Measurements from ENCODE around the gene EFNA2.
"Not testable (repeated sequence)": the region's sequence is repeated elsewhere in the genome, so short reads cannot be mapped to it uniquely, and the experiment has no call there.

Gene EFNA2

GRCh38 chr19:1285737-1286360 lies at the start of gene EFNA2:
TSS of gene EFNA2 (plus strand) at chr19:1285873. CDS start at chr19:1286169, 296 bp downstream.
- DNase-seq (ENCODE audit: low read depth in 2 of 2), result no peak

DNA sequence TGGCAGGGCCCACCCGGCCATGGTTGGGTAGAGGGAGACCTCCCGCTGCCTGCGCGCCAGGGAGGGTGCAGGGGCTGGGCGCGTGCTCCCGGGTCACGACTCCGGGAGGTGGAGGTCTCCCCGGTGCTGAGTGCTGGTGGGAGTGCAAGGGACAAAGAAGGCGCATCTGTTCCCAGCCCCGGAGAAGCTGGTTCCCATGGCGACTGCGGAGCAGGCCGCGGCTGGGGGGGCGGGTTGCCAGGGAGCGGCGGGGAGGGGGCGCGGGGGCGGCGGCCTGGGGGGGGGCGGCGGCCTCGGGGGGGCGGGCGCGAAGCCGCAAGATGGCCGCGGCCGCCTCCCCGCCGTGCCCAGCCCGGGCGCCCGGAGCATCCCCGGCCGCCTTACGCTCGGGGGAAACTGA lies 49.1 kb upstream of the EFNA2 start:
- DNase-seq (ENCODE audit: low read depth in 2 of 2), result no peak

GRCh38 chr19:1237027-1237659 lies 48.5 kb upstream of the EFNA2 start:
- DNase-seq (ENCODE audit: low read depth in 2 of 2), result no peak

- DNase-seq (ENCODE audit: low read depth in 2 of 2), result no peak
Observed at GRCh38 chr19:1237754-1238368, 47.8 kb upstream of the EFNA2 start, which contains the start of gene CBARP. TSS of gene CBARP (minus strand) at chr19:1238005. CDS start at chr19:1236100, 1,905 bp downstream.

GRCh38 chr19:1238369-1239303 lies 47.0 kb upstream of the EFNA2 start:
- DNase-seq (ENCODE audit: low read depth in 2 of 2), result no peak

DNA sequence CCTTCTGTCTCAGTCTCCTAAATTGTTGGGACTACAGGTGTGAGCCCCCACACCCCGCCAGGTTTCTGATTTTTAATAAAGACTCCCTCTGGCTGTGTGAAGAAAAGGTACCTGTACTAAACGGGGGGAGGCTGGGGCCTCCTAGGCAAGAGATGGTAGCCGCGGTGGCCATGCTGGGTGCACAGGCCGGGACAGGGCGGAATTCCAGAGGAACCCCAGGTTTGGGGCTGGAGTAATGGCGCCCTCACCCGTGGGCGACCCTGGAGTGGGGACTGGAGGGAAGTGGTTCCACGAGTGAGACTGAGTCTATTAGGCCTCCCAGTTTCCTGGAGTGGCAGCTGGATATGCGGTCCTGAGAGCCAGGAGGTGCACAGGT lies 46.3 kb upstream of the EFNA2 start:
- no peak for DNase-seq (ENCODE audit: low read depth in 2 of 2)

- peak; percentile 77 for DNase-seq (ENCODE audit: low read depth in 2 of 2)
Observed at GRCh38 chr19:1239796-1240737, 45.6 kb upstream of the EFNA2 start.

GRCh38 chr19:1240925-1241324 lies 44.7 kb upstream of the EFNA2 start:
- DNase-seq (ENCODE audit: low read depth in 2 of 2), result no peak

DNA sequence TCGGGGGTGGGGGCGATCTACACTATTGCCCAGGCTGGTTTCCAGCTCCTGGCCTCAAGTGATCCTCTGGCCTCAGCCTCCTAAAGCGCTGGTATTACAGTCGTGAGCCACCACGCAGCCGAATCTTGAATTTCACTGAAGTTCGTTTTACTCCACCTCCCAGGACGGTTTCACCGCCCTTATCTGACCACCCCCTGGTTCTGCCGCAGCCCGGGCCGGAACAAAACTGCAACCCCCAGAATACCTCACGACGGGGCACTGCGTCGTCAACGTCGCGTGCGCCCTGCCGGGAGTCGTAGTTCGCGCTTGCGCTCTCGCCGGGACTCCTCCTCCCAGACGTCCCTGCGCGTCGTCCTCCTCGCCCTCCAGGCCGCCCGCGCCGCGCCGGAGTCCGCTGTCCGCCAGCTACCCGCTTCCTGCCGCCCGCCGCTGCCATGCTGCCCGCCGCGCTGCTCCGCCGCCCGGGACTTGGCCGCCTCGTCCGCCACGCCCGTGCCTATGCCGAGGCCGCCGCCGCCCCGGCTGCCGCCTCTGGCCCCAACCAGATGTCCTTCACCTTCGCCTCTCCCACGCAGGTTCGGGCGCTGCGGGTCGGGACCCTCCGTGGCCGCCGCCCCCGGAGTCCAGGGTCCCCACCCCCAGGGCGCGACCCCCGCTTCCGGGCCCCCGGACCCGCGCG lies 44.1 kb upstream of the EFNA2 start, which contains the start of gene ATP5F1D:
Gene ATP5F1D (plus strand): TSS at position 335 of the 679 bp plus-strand sequence. CDS start 100 bp downstream, at position 435.
- DNase-seq (ENCODE audit: low read depth in 2 of 2), result peak; percentile 81

DNA sequence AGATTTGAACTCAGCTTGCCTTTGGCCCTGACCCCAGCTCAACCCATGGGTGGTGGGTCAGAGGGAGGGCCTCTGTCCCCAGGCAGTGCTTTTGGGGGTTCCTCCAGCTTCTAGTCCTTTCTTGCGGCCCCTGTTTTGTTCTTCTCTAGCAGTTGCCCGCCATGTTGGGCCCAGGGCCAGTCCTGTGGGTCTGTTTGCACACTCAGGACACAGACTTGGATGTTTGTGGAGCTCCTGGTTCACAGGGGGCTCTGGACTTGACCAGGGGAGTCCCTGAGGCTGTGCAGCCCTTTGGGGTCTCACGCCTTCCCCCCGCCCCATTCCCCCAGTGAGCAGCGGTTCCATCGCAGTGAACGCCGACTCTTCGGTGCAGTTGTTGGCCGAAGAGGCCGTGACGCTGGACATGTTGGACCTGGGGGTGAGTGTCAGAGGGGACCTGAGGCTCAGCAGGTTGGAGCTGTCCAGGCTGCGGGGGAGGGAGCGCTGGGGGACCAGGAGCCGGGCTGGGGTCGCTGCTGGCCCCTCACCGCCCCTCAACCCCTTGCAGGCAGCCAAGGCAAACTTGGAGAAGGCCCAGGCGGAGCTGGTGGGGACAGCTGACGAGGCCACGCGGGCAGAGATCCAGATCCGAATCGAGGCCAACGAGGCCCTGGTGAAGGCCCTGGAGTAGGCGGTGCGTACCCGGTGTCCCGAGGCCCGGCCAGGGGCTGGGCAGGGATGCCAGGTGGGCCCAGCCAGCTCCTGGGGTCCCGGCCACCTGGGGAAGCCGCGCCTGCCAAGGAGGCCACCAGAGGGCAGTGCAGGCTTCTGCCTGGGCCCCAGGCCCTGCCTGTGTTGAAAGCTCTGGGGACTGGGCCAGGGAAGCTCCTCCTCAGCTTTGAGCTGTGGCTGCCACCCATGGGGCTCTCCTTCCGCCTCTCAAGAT lies 41.6 kb upstream of the EFNA2 start:
- DNase-seq (ENCODE audit: low read depth in 2 of 2), result peak in 1 of 2 experiments; percentile 57

DNA sequence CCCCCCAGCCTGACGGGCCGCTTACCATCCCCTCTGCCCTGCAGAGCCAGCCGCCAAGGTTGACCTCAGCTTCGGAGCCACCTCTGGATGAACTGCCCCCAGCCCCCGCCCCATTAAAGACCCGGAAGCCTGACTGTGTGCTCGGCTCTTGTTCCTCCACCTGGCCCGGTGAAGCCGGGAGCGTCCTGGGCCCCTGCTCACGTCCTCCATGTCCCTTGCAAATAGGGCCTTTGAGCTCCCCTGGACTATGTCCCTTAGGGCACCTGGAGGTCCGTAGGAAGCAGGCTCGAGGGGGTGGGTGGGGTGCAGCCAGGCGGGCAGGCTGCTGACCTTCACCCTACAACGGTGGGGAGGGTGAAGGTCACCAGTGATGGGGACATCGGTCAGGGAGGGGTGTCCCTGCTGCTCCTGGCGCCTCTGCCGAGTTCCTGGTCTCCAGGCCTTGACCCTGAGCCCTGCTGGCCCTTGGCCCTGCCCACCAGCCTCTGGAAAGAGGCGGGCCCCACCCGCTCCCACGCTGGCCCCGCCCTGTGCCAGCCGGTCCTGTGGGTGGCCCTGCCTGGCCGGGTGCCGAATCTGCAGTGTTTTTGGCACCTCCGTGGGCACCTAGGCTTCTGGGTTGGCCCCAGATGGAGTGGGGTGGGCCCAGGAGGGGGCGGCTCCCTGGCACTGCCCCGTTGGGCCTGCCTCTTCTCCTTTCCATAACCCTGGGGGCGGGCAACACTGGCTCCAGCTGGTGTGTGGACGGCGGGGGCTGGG lies 40.8 kb upstream of the EFNA2 start:
- DNase-seq (ENCODE audit: low read depth in 2 of 2), result no peak

- no peak for DNase-seq (ENCODE audit: low read depth in 2 of 2)
Observed at GRCh38 chr19:1245494-1246264, 40.0 kb upstream of the EFNA2 start.

DNA sequence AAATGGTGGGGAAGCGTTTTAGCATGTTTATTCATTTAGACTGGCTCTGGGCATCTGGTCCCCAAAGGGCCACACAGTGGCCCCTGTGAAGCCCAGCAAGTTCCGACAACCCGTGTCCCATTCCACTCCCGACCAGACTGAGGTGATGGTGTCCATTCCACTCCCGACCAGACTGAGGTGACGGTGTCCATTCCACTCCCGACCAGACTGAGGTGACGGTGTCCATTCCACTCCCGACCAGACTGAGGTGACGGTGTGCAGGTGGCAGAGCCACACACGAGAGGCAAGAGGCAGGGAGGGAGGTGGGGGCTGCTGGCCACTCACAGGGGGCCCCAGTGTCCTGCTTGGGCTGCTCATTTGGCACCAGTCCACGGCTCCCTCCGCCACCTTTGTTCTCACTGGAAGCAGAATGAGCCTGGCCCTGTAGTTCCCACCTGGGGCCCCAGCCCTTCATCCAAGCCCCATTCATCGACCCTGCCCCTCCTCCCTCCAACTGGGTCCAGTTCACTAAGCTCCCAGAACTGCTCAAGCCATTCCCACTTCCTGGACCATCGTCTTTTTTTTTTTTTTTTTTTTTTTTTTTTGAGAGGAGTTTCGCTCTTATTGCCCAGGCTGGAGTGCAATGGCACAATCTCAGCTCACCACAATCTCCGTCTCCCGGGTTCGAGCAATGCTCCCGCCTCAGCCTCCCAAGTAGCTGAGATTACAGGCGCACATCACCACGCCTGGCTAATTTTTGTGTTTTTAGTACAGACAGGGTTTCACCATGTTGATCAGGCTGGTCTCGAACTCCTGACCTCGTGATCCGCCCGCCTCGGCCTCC lies 39.2 kb upstream of the EFNA2 start:
- not testable (repeated sequence) for DNase-seq (ENCODE audit: low read depth in 2 of 2)

- no peak for DNase-seq (ENCODE audit: low read depth in 2 of 2)
Observed at GRCh38 chr19:1247748-1248138, 37.9 kb upstream of the EFNA2 start.

DNA sequence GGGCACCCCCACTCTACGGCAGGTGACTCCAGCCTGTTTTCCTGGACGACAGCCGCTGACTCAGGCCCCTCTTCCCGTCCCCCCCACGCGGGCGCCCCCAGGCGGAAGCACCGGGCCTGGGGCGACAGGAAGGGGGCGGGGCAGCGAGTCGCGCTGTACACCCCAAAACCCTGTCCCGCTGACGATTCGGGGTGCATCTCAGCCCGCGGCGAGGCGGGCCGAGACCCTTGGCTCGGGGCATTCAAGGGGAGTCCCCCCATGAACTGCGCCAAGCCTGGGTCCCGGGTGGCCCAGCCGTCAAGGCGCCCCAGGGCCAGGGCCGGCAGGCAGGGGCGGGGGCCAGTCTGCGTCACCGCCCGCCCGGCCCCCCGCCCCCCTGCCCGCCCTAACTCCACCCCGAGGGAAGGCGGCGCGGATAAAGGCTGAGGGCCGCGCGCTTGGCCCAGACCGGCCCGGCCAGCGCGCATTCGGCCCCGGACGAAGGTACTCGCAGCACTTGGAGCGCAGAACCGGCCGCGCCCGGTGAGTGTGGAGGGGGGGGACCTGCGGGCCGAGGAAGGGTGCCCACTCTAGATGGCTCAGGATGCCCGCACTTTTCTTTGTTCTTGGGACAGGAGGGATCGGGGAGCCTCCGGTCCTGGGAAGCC lies 37.4 kb upstream of the EFNA2 start, which contains the start of gene MIDN:
Gene MIDN (plus strand): TSS at position 445 of the 647 bp plus-strand sequence. CDS start 1,714 bp downstream, outside the sequence.
- peak; percentile 68 to 71 for DNase-seq (ENCODE audit: low read depth in 2 of 2)

DNA sequence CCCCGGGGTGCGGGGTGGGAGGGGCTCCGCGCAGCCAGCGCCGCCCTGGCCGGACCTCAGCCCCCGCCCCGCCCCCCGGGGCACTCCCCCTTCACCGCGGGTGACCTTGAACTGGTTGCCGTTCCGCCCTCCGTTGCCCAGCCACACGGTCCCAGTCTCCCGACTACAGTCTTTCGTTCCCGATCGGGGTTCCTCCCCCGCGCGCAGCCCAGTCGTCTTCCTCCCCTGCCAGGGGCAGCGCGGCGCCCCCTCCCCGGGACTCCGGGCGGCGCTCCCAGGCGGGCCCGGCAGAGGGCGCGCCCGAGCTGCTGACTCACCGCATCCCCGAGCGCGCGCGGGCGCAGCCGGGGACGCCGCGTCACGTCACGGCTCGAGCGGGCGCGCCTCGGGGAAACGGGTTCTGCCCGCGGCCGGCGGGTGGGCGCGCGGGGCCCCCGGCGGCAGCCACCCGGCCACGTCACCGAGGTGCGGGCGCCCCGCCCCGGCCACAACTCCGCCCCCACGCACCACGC lies 36.8 kb upstream of the EFNA2 start:
- peak in 1 of 2 experiments; percentile 56 for DNase-seq (ENCODE audit: low read depth in 2 of 2)
